ENCODE data around the gene ECI2. TPM values are rescaled to one million over a fixed set of nuclear protein-coding genes. Genes with fewer than 3 reads are reported as not detected.

Gene ECI2
- total and polyA plus RNA-seq, 2 of the 13 experiments (the other 11 are each of a cell fraction or from before 2014, with no cell fraction given), result 78.5 to 228 TPM

DNA sequence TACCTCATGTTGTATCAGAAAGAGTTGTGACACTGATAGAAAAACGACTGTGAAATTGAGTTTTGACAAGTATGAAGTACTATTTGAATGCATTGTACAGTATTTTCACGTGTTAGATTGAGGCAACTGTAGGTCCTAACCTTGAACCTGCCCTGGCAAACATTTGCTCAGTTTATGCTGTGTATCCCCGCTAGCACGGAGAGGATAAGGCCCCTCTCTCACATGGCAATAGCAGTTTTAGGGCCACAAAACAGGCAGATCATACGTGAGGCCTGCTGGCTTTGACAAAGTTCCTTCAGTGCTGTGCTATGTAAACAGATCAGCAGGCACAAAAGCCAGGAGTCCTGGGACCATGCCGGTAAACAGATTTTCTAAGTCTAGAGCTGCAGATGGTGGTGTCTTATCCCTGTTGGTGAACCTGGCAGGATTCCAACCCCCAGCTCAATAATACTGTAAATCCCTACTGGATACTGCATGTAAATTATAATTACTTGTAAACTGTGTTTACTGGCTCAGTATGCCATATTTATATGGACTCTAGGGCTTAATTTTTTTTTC lies 32.6 kb downstream of the ECI2 start (continued):
- no peak for TF ChIP-seq ZFP41 (CRISPR knock-in tag; IDR thresholded peaks at IDR 0.05; ENCODE audit: borderline replicate concordance)
- peak; percentile 78; the same call in 1 of the 2 replicates for TF ChIP-seq RBAK (CRISPR knock-in tag; IDR thresholded peaks at IDR 0.05)
- no peak for TF ChIP-seq MTF1 (CRISPR knock-in tag; IDR thresholded peaks at IDR 0.05)
- no peak for TF ChIP-seq SMAD9 (CRISPR knock-in tag; IDR thresholded peaks at IDR 0.05)
- no peak; the same call in 1 of the 2 replicates for TF ChIP-seq STAG1 (CRISPR knock-in tag; IDR thresholded peaks at IDR 0.05)
- TF ChIP-seq POLR2AphosphoS5 (IDR thresholded peaks at IDR 0.05; ENCODE audit: low read depth, low read length), result no peak
- no peak for TF ChIP-seq ZNF552 (CRISPR knock-in tag; IDR thresholded peaks at IDR 0.05; ENCODE audit: borderline replicate concordance)
- TF ChIP-seq POGZ (CRISPR knock-in tag; IDR thresholded peaks at IDR 0.05), result peak; percentile 96
- peak; percentile 89; the same call in 1 of the 2 replicates for TF ChIP-seq AHR (CRISPR knock-in tag; IDR thresholded peaks at IDR 0.05)
- no peak for TF ChIP-seq NCOA5 (CRISPR knock-in tag; IDR thresholded peaks at IDR 0.05)
- TF ChIP-seq KLF16 (CRISPR knock-in tag; IDR thresholded peaks at IDR 0.05), result peak in 1 of 2 experiments; percentile 86; a peak in 2 of 4 replicates
- TF ChIP-seq TP53 (CRISPR knock-in tag; conservative IDR thresholded peaks at IDR 0.05), result no peak
- TF ChIP-seq GATAD1 (CRISPR knock-in tag; IDR thresholded peaks at IDR 0.05), result peak; percentile 79
- TF ChIP-seq ZNF772 (CRISPR knock-in tag; IDR thresholded peaks at IDR 0.05), result 0 out of 2 replicates have a peak, but pooled peaks have one; percentile 35
- TF ChIP-seq GZF1 (CRISPR knock-in tag; IDR thresholded peaks at IDR 0.05), result peak; percentile 69; the same call in 1 of the 2 replicates
- no peak for TF ChIP-seq MAFF (IDR thresholded peaks at IDR 0.05; ENCODE audit: low read depth, low read length)
- TF ChIP-seq RFX3 (CRISPR knock-in tag; IDR thresholded peaks at IDR 0.05), result no peak
- TF ChIP-seq ARNT (IDR thresholded peaks at IDR 0.05), result no peak
- TF ChIP-seq, protein P1, sequence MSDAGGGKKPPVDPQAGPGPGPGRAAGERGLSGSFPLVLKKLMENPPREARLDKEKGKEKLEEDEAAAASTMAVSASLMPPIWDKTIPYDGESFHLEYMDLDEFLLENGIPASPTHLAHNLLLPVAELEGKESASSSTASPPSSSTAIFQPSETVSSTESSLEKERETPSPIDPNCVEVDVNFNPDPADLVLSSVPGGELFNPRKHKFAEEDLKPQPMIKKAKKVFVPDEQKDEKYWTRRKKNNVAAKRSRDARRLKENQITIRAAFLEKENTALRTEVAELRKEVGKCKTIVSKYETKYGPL (CRISPR knock-in tag; IDR thresholded peaks at IDR 0.05), result no peak
- TF ChIP-seq MZF1 (CRISPR knock-in tag; IDR thresholded peaks at IDR 0.05; ENCODE audit: borderline replicate concordance), result no peak
- no peak for TF ChIP-seq KDM5A (IDR thresholded peaks at IDR 0.05; ENCODE audit: borderline replicate concordance, low read length)
- no peak for TF ChIP-seq TOE1 (CRISPR knock-in tag; IDR thresholded peaks at IDR 0.05)
- TF ChIP-seq, protein P2, sequence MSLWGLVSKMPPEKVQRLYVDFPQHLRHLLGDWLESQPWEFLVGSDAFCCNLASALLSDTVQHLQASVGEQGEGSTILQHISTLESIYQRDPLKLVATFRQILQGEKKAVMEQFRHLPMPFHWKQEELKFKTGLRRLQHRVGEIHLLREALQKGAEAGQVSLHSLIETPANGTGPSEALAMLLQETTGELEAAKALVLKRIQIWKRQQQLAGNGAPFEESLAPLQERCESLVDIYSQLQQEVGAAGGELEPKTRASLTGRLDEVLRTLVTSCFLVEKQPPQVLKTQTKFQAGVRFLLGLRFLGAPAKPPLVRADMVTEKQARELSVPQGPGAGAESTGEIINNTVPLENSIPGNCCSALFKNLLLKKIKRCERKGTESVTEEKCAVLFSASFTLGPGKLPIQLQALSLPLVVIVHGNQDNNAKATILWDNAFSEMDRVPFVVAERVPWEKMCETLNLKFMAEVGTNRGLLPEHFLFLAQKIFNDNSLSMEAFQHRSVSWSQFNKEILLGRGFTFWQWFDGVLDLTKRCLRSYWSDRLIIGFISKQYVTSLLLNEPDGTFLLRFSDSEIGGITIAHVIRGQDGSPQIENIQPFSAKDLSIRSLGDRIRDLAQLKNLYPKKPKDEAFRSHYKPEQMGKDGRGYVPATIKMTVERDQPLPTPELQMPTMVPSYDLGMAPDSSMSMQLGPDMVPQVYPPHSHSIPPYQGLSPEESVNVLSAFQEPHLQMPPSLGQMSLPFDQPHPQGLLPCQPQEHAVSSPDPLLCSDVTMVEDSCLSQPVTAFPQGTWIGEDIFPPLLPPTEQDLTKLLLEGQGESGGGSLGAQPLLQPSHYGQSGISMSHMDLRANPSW (CRISPR knock-in tag; IDR thresholded peaks at IDR 0.05; ENCODE audit: borderline replicate concordance), result no peak; the same call in none of the 2 replicates
- TF ChIP-seq HOXA7 (CRISPR knock-in tag; IDR thresholded peaks at IDR 0.05), result no peak
- TF ChIP-seq ATF7 (IDR thresholded peaks at IDR 0.05), result 0 out of 2 replicates have a peak, but pooled peaks have one; percentile 2
- peak; percentile 71; the same call in 1 of the 2 replicates for TF ChIP-seq ATF7 (CRISPR knock-in tag; IDR thresholded peaks at IDR 0.05)
- no peak for TF ChIP-seq U2AF1 (optimal IDR thresholded peaks at IDR 0.05; ENCODE audit: low read depth, low read length)
- peak; percentile 97; the same call in 1 of the 2 replicates for TF ChIP-seq FOXJ3 (CRISPR knock-in tag; IDR thresholded peaks at IDR 0.05; ENCODE audit: borderline replicate concordance)
- no peak for TF ChIP-seq ZNF138 (CRISPR knock-in tag; IDR thresholded peaks at IDR 0.05; ENCODE audit: low read depth)
- TF ChIP-seq TBX3 (IDR thresholded peaks at IDR 0.05; ENCODE audit: borderline replicate concordance), result 0 out of 2 replicates have a peak, but pooled peaks have one; percentile 58
- TF ChIP-seq ZNF256 (CRISPR knock-in tag; conservative IDR thresholded peaks at IDR 0.05), result no peak

All from HepG2 (cell line).